ENCODE data around the gene POU6F2. TPM values are rescaled to one million over a fixed set of nuclear protein-coding genes. Genes with fewer than 3 reads are reported as not detected.

The POU6F2 gene
- total and polyA plus RNA-seq, 2 experiments from 2014 or later: 7.2 to 7.3 TPM

GRCh38 chr7:39102234-39102633, 124.5 kb downstream of the POU6F2 start (continued):
- no peak for TF ChIP-seq ETS1 (IDR thresholded peaks at IDR 0.05)
- no peak for TF ChIP-seq CREB1 (CRISPR knock-in tag; IDR thresholded peaks at IDR 0.05; ENCODE audit: low read depth)
- TF ChIP-seq CTCF (conservative IDR thresholded peaks at IDR 0.05; ENCODE audit: low read depth in 2 of 2): no peak
- TF ChIP-seq EZH2 (IDR thresholded peaks at IDR 0.05; ENCODE audit: low read depth, unreplicated experiment): no peak
- no peak for TF ChIP-seq STAT1 (IDR thresholded peaks at IDR 0.05; ENCODE audit: unreplicated experiment)
- TF ChIP-seq POLR2AphosphoS5 (IDR thresholded peaks at IDR 0.05; ENCODE audit: low read depth): no peak

GRCh38 chr7:39105720-39106119, 128.0 kb downstream of the POU6F2 start:
- Mint-ChIP-seq H3K4me3 (no peak overlapping the region), H3K9me3 (no peaks in the 10 kb centered on the region), H3K27ac (no peak overlapping the region), H3K4me1 (no peaks in the 10 kb centered on the region), H3K27me3 (ENCODE audit: insufficient read depth, low read depth, poor library complexity) (no peaks in the 10 kb centered on the region), H3K36me3 (ENCODE audit: low read depth) (no peaks in the 10 kb centered on the region)
- no peak overlapping the region for H3K4me3 ChIP-seq
- H3K4me1 ChIP-seq (ENCODE audit: insufficient read depth): no peaks in the 10 kb centered on the region
- no peak overlapping the region for H3K4me2 ChIP-seq
- H4K20me1 ChIP-seq (replicated peaks; ENCODE audit: insufficient read depth): no peaks in the 10 kb centered on the region
- H3F3A ChIP-seq (replicated peaks; ENCODE audit: low read depth): no peaks in the 10 kb centered on the region
- no peaks in the 10 kb centered on the region for H3K36me3 ChIP-seq (ENCODE audit: insufficient read depth)
- H3K27ac ChIP-seq (ENCODE audit: low read depth): no peak overlapping the region
- H3K9me2 ChIP-seq (ENCODE audit: insufficient read depth): peaks cover 7% of the 10 kb centered on the region; the same call in 1 of the 2 replicates
- H3K79me2 ChIP-seq (replicated peaks; ENCODE audit: insufficient read depth): no peaks in the 10 kb centered on the region
- no peak overlapping the region for H2AFZ ChIP-seq
- ATAC-seq (no peak), DNase-seq (ENCODE audit: low spot score) (no peak)
- H3K27me3 ChIP-seq (ENCODE audit: insufficient read depth): no peaks in the 10 kb centered on the region
- TF ChIP-seq ZNF331 (CRISPR knock-in tag; IDR thresholded peaks at IDR 0.05; ENCODE audit: low read depth) (no peak), NANOG (IDR thresholded peaks at IDR 0.05; ENCODE audit: borderline replicate concordance) (no peak), ZNF462 (CRISPR knock-in tag; IDR thresholded peaks at IDR 0.05) (no peak), EZH2 (IDR thresholded peaks at IDR 0.05; ENCODE audit: low read depth, unreplicated experiment) (no peak), POLR2AphosphoS5 (IDR thresholded peaks at IDR 0.05; ENCODE audit: low read depth) (no peak), CTCF (conservative IDR thresholded peaks at IDR 0.05; ENCODE audit: low read depth in 2 of 2) (no peak), REST (IDR thresholded peaks at IDR 0.05; ENCODE audit: unreplicated experiment) (no peak), STAT1 (IDR thresholded peaks at IDR 0.05; ENCODE audit: unreplicated experiment) (no peak)

All from GM23338 (cell line).